Kidney (tissue), 14 donors: ENCODE measurements around the gene MAPT. TPM values are rescaled to one million over a fixed set of nuclear protein-coding genes. Genes with fewer than 3 reads are reported as not detected.

Source experiments
- DNase-seq, 5 donors: peaks; one replicate each; pipeline ENCODE4 v3.0.0-alpha.2; 2013 to 2020
- FAIRE-seq: peaks from 2 replicates; lab custom pipeline; 2012; peaks lifted over from hg19 to GRCh38; lab: Jason Lieb, UNC
- H3K27ac ChIP-seq, 2 donors: one replicate each; pipeline ENCODE4 v1.7.0; 2013; ENCODE audit warnings: low read depth in 2 of 2, low read length in 2 of 2, inconsistent platforms in 1 of 2
- H3K27me3 ChIP-seq: one replicate; pipeline ENCODE4 v1.7.1; 2013; ENCODE audit warnings: low read length, inconsistent platforms; ENCODE audit not compliant: control insufficient read depth, insufficient read depth
- H3K36me3 ChIP-seq, 3 donors: one replicate each; pipeline versions ENCODE4 v1.7.0 to v1.7.1; 2013; ENCODE audit warnings: low read length in 3 of 3, control low read depth in 1 of 3, inconsistent platforms in 1 of 3; ENCODE audit not compliant: insufficient read depth in 3 of 3, control insufficient read depth in 2 of 3
- H3K4me1 ChIP-seq, 3 donors: one replicate each; pipeline versions ENCODE4 v1.7.0 to v1.7.1; 2013; ENCODE audit warnings: low read length in 3 of 3, inconsistent platforms in 1 of 3, low read depth in 1 of 3; ENCODE audit not compliant: control insufficient read depth in 2 of 3, insufficient read depth in 2 of 3
- H3K4me3 ChIP-seq, 3 donors: one replicate each; pipeline versions ENCODE4 v1.7.0 to v1.8.1; 2013; ENCODE audit warnings: low read length in 3 of 3, control low read depth in 1 of 3, inconsistent platforms in 1 of 3
- H3K9ac ChIP-seq, 3 donors: one replicate each; pipeline versions ENCODE4 v1.7.0 to v1.7.1; 2013; ENCODE audit warnings: low read length in 3 of 3, control low read depth in 1 of 3, inconsistent platforms in 1 of 3
- H3K9me3 ChIP-seq, 3 donors: one replicate each; pipeline versions ENCODE4 v1.7.0 to v1.7.1; 2013; ENCODE audit warnings: low read length in 3 of 3, control low read depth in 1 of 3, inconsistent platforms in 1 of 3; ENCODE audit not compliant: control insufficient read depth in 2 of 3, insufficient read depth in 1 of 3
- CTCF ChIP-seq: IDR thresholded peaks from 3 replicates; pipeline ENCODE4 v1.5.1; 2012; ENCODE audit warnings: mild to moderate bottlenecking, moderate library complexity, borderline replicate concordance; ENCODE audit not compliant: insufficient read depth; ENCODE audit errors: extremely low read depth
- intact Hi-C: fragments of 100-400 bp; cut with DNase I; formaldehyde crosslinking; loops from one replicate; pipeline ENCODE4 v1.11.1; 2022
- polyA plus RNA-seq: library from polyadenylated mRNA; stranded (reverse); fragments of 350-450 nt; fragmentation: Illumina TruSeq; extraction: RNeasy Lipid Tissue Mini Kit (QIAGEN cat#74804); gene quantifications from one replicate; pipeline ENCODE4 v1.2.3, GENCODE V29; 2014; ENCODE audit warnings: low read depth, low replicate concordance; ENCODE audit not compliant: insufficient read depth
- total RNA-seq: library from RNA; stranded (reverse); fragmentation: NEBNext Ultra II Directional; extraction: Animal tissue kit (Norgen Biotek cat#: 25700); gene quantifications from one replicate; pipeline ENCODE4 v1.2.1, GENCODE V29; 2021
- donor health status: control.
- donor health status: control.
- donor health status: control.
- donor health status: control.
- donor health status: control.
- donor health status: DM: yes; HTN: yes; CAD: no.
- donor health status: Normal renal cell carcinoma (clear cell type).

Gene MAPT
- total and polyA plus RNA-seq, 2 donors from 2014 or later, result 2.9 to 15.4 TPM

- no peak overlapping the region for H3K27ac ChIP-seq
- no peak for DNase-seq
- H3K4me1 ChIP-seq, result peaks cover 0 to 11% (median 0%) of the 10 kb centered on the region in 3 donors
- no peaks in the 10 kb centered on the region for H3K9me3 ChIP-seq
- no peak for TF ChIP-seq CTCF
- peaks cover 0 to 5% (median 2%) of the 10 kb centered on the region in 3 donors for H3K36me3 ChIP-seq
- intact Hi-C loops, result no loop called here
- no peaks in the 10 kb centered on the region for H3K27me3 ChIP-seq
- FAIRE-seq, result no peak
- H3K9ac ChIP-seq, result no peak overlapping the region
- H3K4me3 ChIP-seq, result no peak overlapping the region
These were observed 165.1 kb downstream of the MAPT start for GRCh38 chr17:46059486-46059885.

GRCh38 chr17:46060461-46060860, 166.1 kb downstream of the MAPT start:
- peaks cover 0 to 11% (median 0%) of the 10 kb centered on the region in 3 donors for H3K4me1 ChIP-seq

GRCh38 chr17:46061435-46061834, 167.1 kb downstream of the MAPT start:
- FAIRE-seq, result no peak
- H3K27ac ChIP-seq, result no peak overlapping the region
- no peak overlapping the region for H3K4me3 ChIP-seq
- intact Hi-C loops, result no loop called here
- H3K36me3 ChIP-seq, result peaks cover 9 to 13% (median 11%) of the 10 kb centered on the region in 3 donors
- peaks cover 0 to 11% (median 0%) of the 10 kb centered on the region in 3 donors for H3K4me1 ChIP-seq
- no peaks in the 10 kb centered on the region for H3K9me3 ChIP-seq
- no peaks in the 10 kb centered on the region for H3K27me3 ChIP-seq
- TF ChIP-seq CTCF, result no peak
- no peak for DNase-seq
- H3K9ac ChIP-seq, result no peak overlapping the region

More at GRCh38 chr17:46060461-46060860, 166.1 kb downstream of the MAPT start:
- Histone ChIP-seq H3K4me3 (no peak overlapping the region), H3K36me3 (peaks cover 3 to 6% (median 4%) of the 10 kb centered on the region in 3 donors), H3K9ac (no peak overlapping the region), H3K27ac (no peak overlapping the region), H3K27me3 (no peaks in the 10 kb centered on the region), H3K9me3 (no peaks in the 10 kb centered on the region)
- DNase-seq (no peak), FAIRE-seq (no peak)
- intact Hi-C loops, result no loop called here
- no peak for TF ChIP-seq CTCF

GRCh38 chr17:46063241-46063640, 168.9 kb downstream of the MAPT start:
- no peak for TF ChIP-seq CTCF
- Histone ChIP-seq H3K4me3 (no peak overlapping the region), H3K36me3 (peaks cover 12 to 17% (median 15%) of the 10 kb centered on the region in 3 donors), H3K27ac (peak overlapping the region in 1 of 2 donors; percentile 7), H3K9ac (no peak overlapping the region), H3K9me3 (no peaks in the 10 kb centered on the region), H3K27me3 (no peaks in the 10 kb centered on the region), H3K4me1 (peaks cover 0 to 10% (median 0%) of the 10 kb centered on the region in 3 donors)
- FAIRE-seq (no peak), DNase-seq (no peak)
- intact Hi-C loops, result no loop called here
